Activated CD4-positive, alpha-beta T cell treated with anti-CD3 and anti-CD28 coated beads, Interleukin-2, amount 10 ng/mL, durations not matched to agents 7 days and 5 days (primary cell): ENCODE results near the gene ZNF232. TPM values are rescaled to one million over a fixed set of nuclear protein-coding genes. Genes with fewer than 3 reads are reported as not detected.
"Not testable (repeated sequence)": the region's sequence is repeated elsewhere in the genome, so short reads cannot be mapped to it uniquely, and the experiment has no call there.

Experiments
- CTCF ChIA-PET: fragments of 350-600 bp; sonication (Branson Sonifier 250); formaldehyde crosslinking; loops from one replicate; lab custom pipeline; 2021; ENCODE audit warnings: antibody characterized with exemption; lab: Charles Lee
- POLR2A ChIA-PET: fragments of 350-600 bp; sonication (Branson Sonifier 250); formaldehyde crosslinking; loops from one replicate; lab custom pipeline; 2021; ENCODE audit warnings: antibody characterized with exemption; lab: Charles Lee
- DNase-seq: peaks from one replicate; pipeline ENCODE4 v3.0.0-alpha.2; 2020
- H3K27ac Mint-ChIP-seq: one replicate; pipeline ENCODE4 v1.8.0; 2021; ENCODE audit warnings: mild to moderate bottlenecking, moderate library complexity, mixed read lengths
- H3K27me3 Mint-ChIP-seq: one replicate; pipeline ENCODE4 v1.8.0; 2021; ENCODE audit warnings: mixed read lengths
- H3K36me3 Mint-ChIP-seq: one replicate; pipeline ENCODE4 v1.8.0; 2021; ENCODE audit warnings: low read depth, mixed read lengths
- H3K4me1 Mint-ChIP-seq: one replicate; pipeline ENCODE4 v1.8.0; 2021; ENCODE audit warnings: mixed read lengths
- H3K4me3 Mint-ChIP-seq: one replicate; pipeline ENCODE4 v1.8.0; 2021; ENCODE audit warnings: mild to moderate bottlenecking, moderate library complexity, mixed read lengths
- H3K9me3 Mint-ChIP-seq: one replicate; pipeline ENCODE4 v1.8.0; 2021; ENCODE audit warnings: mixed read lengths
- total RNA-seq, 2 experiments: library from RNA; stranded (reverse); gene quantifications; one replicate each; pipeline ENCODE4 v1.2.3, GENCODE V29; 2021

The ZNF232 gene
- total RNA-seq, 2 experiments from 2014 or later = 9.3 to 12.0 TPM

GRCh38 chr17:5100832-5101231 is 10.8 kb downstream of the ZNF232 start:
- POLR2A ChIA-PET = no interaction called here
- peaks cover 29% of the 10 kb centered on the region for H3K36me3 Mint-ChIP-seq
- peaks cover 34% of the 10 kb centered on the region for H3K9me3 Mint-ChIP-seq

GRCh38 chr17:5099271-5099670 is 12.4 kb downstream of the ZNF232 start:
- CTCF ChIA-PET = interaction anchor here (0.7 kb wide), 1 partner anchor 16 kb away, joined by 3 read pairs; no protein-coding TSS in a partner anchor
- Mint-ChIP-seq H3K27me3 (peaks cover 23% of the 10 kb centered on the region), H3K4me1 (peaks cover 5% of the 10 kb centered on the region)

More at GRCh38 chr17:5100832-5101231, 10.8 kb downstream of the ZNF232 start:
- DNase-seq = no peak
- CTCF ChIA-PET = interaction anchor here (2.5 kb wide), 1 partner anchor 13 kb away, joined by 7 read pairs; no protein-coding TSS in a partner anchor
- Mint-ChIP-seq H3K27me3 (peaks cover 17% of the 10 kb centered on the region), H3K4me3 (no peak overlapping the region), H3K4me1 (peaks cover 5% of the 10 kb centered on the region), H3K27ac (no peak overlapping the region)

GRCh38 chr17:5097101-5097834 is 14.4 kb downstream of the ZNF232 start:
- H3K27ac Mint-ChIP-seq = no peak overlapping the region
- peaks cover 33% of the 10 kb centered on the region for H3K36me3 Mint-ChIP-seq
- DNase-seq = no peak
- CTCF ChIA-PET = no interaction called here
- peaks cover 23% of the 10 kb centered on the region for H3K27me3 Mint-ChIP-seq
- no peak overlapping the region for H3K4me3 Mint-ChIP-seq
- H3K9me3 Mint-ChIP-seq = peaks cover 46% of the 10 kb centered on the region
- POLR2A ChIA-PET = interaction anchor here (0.6 kb wide), 1 partner anchor 86 kb away, joined by 5 read pairs; no protein-coding TSS in a partner anchor
- peaks cover 5% of the 10 kb centered on the region for H3K4me1 Mint-ChIP-seq

More at GRCh38 chr17:5099271-5099670, 12.4 kb downstream of the ZNF232 start:
- POLR2A ChIA-PET = no interaction called here
- DNase-seq = no peak
- Mint-ChIP-seq H3K27ac (no peak overlapping the region), H3K4me3 (no peak overlapping the region), H3K9me3 (peaks cover 41% of the 10 kb centered on the region), H3K36me3 (peaks cover 27% of the 10 kb centered on the region)

- Mint-ChIP-seq H3K4me3 (no peak overlapping the region), H3K27me3 (peaks cover 23% of the 10 kb centered on the region), H3K9me3 (peaks cover 52% of the 10 kb centered on the region), H3K36me3 (peaks cover 39% of the 10 kb centered on the region), H3K4me1 (peaks cover 5% of the 10 kb centered on the region), H3K27ac (no peak overlapping the region)
- ChIA-PET POLR2A (interaction anchor here (0.6 kb wide), 1 partner anchor 87 kb away, joined by 5 read pairs; no protein-coding TSS in a partner anchor), CTCF (no interaction called here)
- DNase-seq = no peak
These were observed 15.0 kb downstream of the ZNF232 start for GRCh38 chr17:5096731-5097100.

GRCh38 chr17:5092218-5093010 is 19.3 kb downstream of the ZNF232 start:
- Mint-ChIP-seq H3K36me3 (peaks cover 74% of the 10 kb centered on the region), H3K4me3 (no peak overlapping the region), H3K4me1 (peaks cover 5% of the 10 kb centered on the region), H3K27ac (no peak overlapping the region), H3K27me3 (peaks cover 19% of the 10 kb centered on the region), H3K9me3 (peaks cover 66% of the 10 kb centered on the region)
- ChIA-PET CTCF (interaction anchor here (0.6 to 1.7 kb wide), 4 partner anchors 9 to 43 kb away, joined by 3 to 8 read pairs (median 5); no protein-coding TSS in a partner anchor), POLR2A (no interaction called here)
- no peak for DNase-seq

- ChIA-PET CTCF (interaction anchor here (0.6 to 0.7 kb wide), 3 partner anchors 199 to 447 kb away, joined by 3 to 6 read pairs (median 3); no protein-coding TSS in a partner anchor), POLR2A (no interaction called here)
- peaks cover 22% of the 10 kb centered on the region for H3K9me3 Mint-ChIP-seq
- H3K4me3 Mint-ChIP-seq = no peak overlapping the region
- peaks cover 26% of the 10 kb centered on the region for H3K4me1 Mint-ChIP-seq
- no peak for DNase-seq
- no peaks in the 10 kb centered on the region for H3K27me3 Mint-ChIP-seq
- peak overlapping the region; percentile 21 for H3K27ac Mint-ChIP-seq
- peaks cover 44% of the 10 kb centered on the region for H3K36me3 Mint-ChIP-seq
These were observed 31.1 kb downstream of the ZNF232 start for GRCh38 chr17:5080591-5080990.

- ChIA-PET POLR2A (no interaction called here), CTCF (interaction anchor here (0.6 to 1.6 kb wide), 8 partner anchors 9 to 891 kb away, joined by 3 to 5 read pairs (median 4); no protein-coding TSS in a partner anchor)
- Mint-ChIP-seq H3K27ac (peak within 1 kb of the TSS; percentile 86), H3K4me3 (peak within 1 kb of the TSS; percentile 83), H3K27me3 (no peaks in the 10 kb centered on the region), H3K36me3 (peaks cover 30% of the 10 kb centered on the region), H3K4me1 (peaks cover 26% of the 10 kb centered on the region), H3K9me3 (peaks cover 12% of the 10 kb centered on the region)
- peak; percentile 76 for DNase-seq
These were observed 33.3 kb downstream of the ZNF232 start, which contains the start of gene ZFP3 for GRCh38 chr17:5078106-5079028. TSS of gene ZFP3 (plus strand) at chr17:5078467. CDS start at chr17:5091505, 13,038 bp downstream.

GRCh38 chr17:5077781-5078105 is 33.9 kb downstream of the ZNF232 start:
- Mint-ChIP-seq H3K36me3 (peaks cover 25% of the 10 kb centered on the region), H3K27me3 (no peaks in the 10 kb centered on the region), H3K4me3 (peak overlapping the region; percentile 83), H3K27ac (peak overlapping the region; percentile 86), H3K4me1 (peaks cover 26% of the 10 kb centered on the region), H3K9me3 (peaks cover 8% of the 10 kb centered on the region)
- ChIA-PET POLR2A (interaction anchor here (0.6 kb wide), 1 partner anchor 90 kb away, joined by 3 read pairs; no protein-coding TSS in a partner anchor), CTCF (interaction anchor here (1.5 kb wide), 1 partner anchor 10 kb away, joined by 3 read pairs; no protein-coding TSS in a partner anchor)
- no peak for DNase-seq

GRCh38 chr17:5077275-5077674 is 34.4 kb downstream of the ZNF232 start:
- not testable (repeated sequence) for H3K27me3 Mint-ChIP-seq, H3K9me3 Mint-ChIP-seq, DNase-seq
- ChIA-PET CTCF (interaction anchor here (1.5 kb wide), 1 partner anchor 9 kb away, joined by 3 read pairs; no protein-coding TSS in a partner anchor), POLR2A (interaction anchor here (0.6 kb wide), 1 partner anchor 89 kb away, joined by 3 read pairs; no protein-coding TSS in a partner anchor)
- Mint-ChIP-seq H3K36me3 (peaks cover 23% of the 10 kb centered on the region), H3K4me1 (peaks cover 26% of the 10 kb centered on the region), H3K4me3 (peak overlapping the region; percentile 83), H3K27ac (peak overlapping the region; percentile 86)

- not testable (repeated sequence) for H3K27ac Mint-ChIP-seq, DNase-seq, H3K9me3 Mint-ChIP-seq, H3K4me3 Mint-ChIP-seq, H3K27me3 Mint-ChIP-seq
- POLR2A ChIA-PET = interaction anchor here (0.8 kb wide), 1 partner anchor 296 kb away, joined by 3 read pairs; no protein-coding TSS in a partner anchor
- peaks cover 23% of the 10 kb centered on the region for H3K4me1 Mint-ChIP-seq
- CTCF ChIA-PET = interaction anchor here (0.6 kb wide), 3 partner anchors 78 to 810 kb away, joined by 3 read pairs; partner anchors contain the start of gene INCA1
- peaks cover 16% of the 10 kb centered on the region for H3K36me3 Mint-ChIP-seq
These were observed 36.2 kb downstream of the ZNF232 start for GRCh38 chr17:5075472-5075871.

- Mint-ChIP-seq H3K27ac (no peak overlapping the region), H3K4me1 (peaks cover 3% of the 10 kb centered on the region), H3K9me3 (no peaks in the 10 kb centered on the region), H3K36me3 (peaks cover 5% of the 10 kb centered on the region), H3K4me3 (no peak overlapping the region), H3K27me3 (no peaks in the 10 kb centered on the region)
- CTCF ChIA-PET = no interaction called here
- POLR2A ChIA-PET = no interaction called here
- DNase-seq = no peak
These were observed 42.0 kb downstream of the ZNF232 start for GRCh38 chr17:5069724-5070123.
